GM21447 (cell line): ENCODE measurements around the gene ZNF324B.
"Not testable (repeated sequence)": the region's sequence is repeated elsewhere in the genome, so short reads cannot be mapped to it uniquely, and the experiment has no call there.

Source experiments
- ATAC-seq: cut with Tn5 transposase; IDR thresholded peaks from one replicate; pipeline ENCODE4 v1.9.1; 2021; ENCODE audit not compliant: unreplicated experiment

ZNF324B gene

GRCh38 chr19:58453743-58454142, 2.3 kb downstream of the ZNF324B start:
- ATAC-seq: no peak

- no peak for ATAC-seq
Observed at GRCh38 chr19:58455306-58455705, 3.9 kb downstream of the ZNF324B start.

GRCh38 chr19:58456111-58456510, 4.7 kb downstream of the ZNF324B start:
- ATAC-seq: no peak

GRCh38 chr19:58460039-58460438, 8.6 kb downstream of the ZNF324B start:
- ATAC-seq: no peak

- ATAC-seq: no peak
Observed at GRCh38 chr19:58466089-58466759, 14.8 kb downstream of the ZNF324B start.

GRCh38 chr19:58466760-58467589, 15.6 kb downstream of the ZNF324B start, which contains the start of gene ZNF324:
ZNF324 (plus strand) TSS chr19:58467080; CDS start chr19:58469186, 2,106 bp downstream.
- ATAC-seq: peak; percentile 88

- ATAC-seq: no peak
Observed at GRCh38 chr19:58468216-58468839, 16.9 kb downstream of the ZNF324B start.

GRCh38 chr19:58469241-58470013, 18.0 kb downstream of the ZNF324B start:
- ATAC-seq: no peak

- ATAC-seq: not testable (repeated sequence)
Observed at GRCh38 chr19:58470837-58471543, 19.6 kb downstream of the ZNF324B start.

GRCh38 chr19:58471736-58472135, 20.3 kb downstream of the ZNF324B start:
- no peak for ATAC-seq

GRCh38 chr19:58473775-58474174, 22.4 kb downstream of the ZNF324B start:
- no peak for ATAC-seq

GRCh38 chr19:58474291-58474996, 23.0 kb downstream of the ZNF324B start:
- ATAC-seq: no peak

- ATAC-seq: peak; percentile 4
Observed at GRCh38 chr19:58474997-58475713, 23.7 kb downstream of the ZNF324B start.

GRCh38 chr19:58475714-58476497, 24.5 kb downstream of the ZNF324B start, which contains the start of gene ZNF446:
ZNF446 (plus strand) TSS chr19:58476352; CDS start chr19:58477219, 867 bp downstream.
- ATAC-seq: peak; percentile 85

GRCh38 chr19:58476498-58477015, 25.1 kb downstream of the ZNF324B start:
- no peak for ATAC-seq

- no peak for ATAC-seq
Observed at GRCh38 chr19:58477130-58477529, 25.7 kb downstream of the ZNF324B start.

- ATAC-seq: no peak
Observed at GRCh38 chr19:58477871-58478270, 26.4 kb downstream of the ZNF324B start.

GRCh38 chr19:58479303-58479702, 27.9 kb downstream of the ZNF324B start:
- ATAC-seq: no peak
